ENCODE data around the gene TP53RK. TPM values are rescaled to one million over a fixed set of nuclear protein-coding genes. Genes with fewer than 3 reads are reported as not detected.

The TP53RK gene
- total and polyA plus RNA-seq, 2 of the 13 experiments (the other 11 are each of a cell fraction or from before 2014, with no cell fraction given), result 12.9 to 25.5 TPM

DNA sequence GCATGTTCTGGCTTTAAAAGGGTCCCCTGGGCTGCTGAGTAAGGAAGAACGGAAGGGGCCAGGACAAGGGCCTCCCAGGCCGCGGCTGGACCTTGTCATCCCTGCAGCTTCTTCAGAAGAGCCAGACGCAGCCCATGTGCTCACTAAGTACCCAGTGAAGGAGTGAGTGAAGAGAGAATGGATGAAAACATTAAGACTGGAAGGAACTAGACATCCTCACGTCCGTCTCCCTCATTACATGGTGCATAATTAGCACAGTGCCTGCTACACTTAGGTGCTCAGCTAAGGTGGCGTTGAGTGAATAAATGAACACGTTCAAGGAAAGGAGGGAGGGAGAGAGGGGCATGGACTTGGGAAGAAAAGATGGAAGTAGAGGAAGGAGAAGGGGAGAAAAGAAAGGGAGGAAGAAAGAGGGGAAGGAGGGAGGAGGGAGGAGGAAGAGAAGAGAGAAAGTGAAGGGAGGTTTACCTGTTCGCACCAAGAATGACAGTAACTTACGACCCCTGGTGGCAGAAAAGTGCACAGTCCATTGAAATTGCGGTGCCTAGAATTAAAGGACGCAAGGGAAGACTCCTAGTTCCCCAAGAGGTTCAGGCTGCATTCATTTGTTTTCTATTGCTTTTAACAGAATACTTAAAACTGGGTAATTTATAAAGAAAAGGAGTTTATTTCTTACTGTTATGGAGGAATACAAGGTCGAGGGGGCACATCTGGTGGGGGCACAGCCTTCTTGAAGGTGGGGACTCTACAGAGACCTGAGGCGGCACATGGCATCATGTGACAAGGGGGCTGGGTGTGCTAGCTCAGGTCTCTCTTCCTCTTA lies 8.0 kb downstream of the TP53RK start (continued):
- TF ChIP-seq FOXK2 (IDR thresholded peaks at IDR 0.05) (peak; percentile 11; the same call in 1 of the 2 replicates), ZKSCAN8 (CRISPR knock-in tag; IDR thresholded peaks at IDR 0.05; ENCODE audit: borderline replicate concordance) (peak; percentile 61; the same call in 1 of the 2 replicates), HNRNPK (IDR thresholded peaks at IDR 0.05; ENCODE audit: low read depth, low read length, poor library complexity, severe bottlenecking) (peak; percentile 99), TOPORS (CRISPR knock-in tag; IDR thresholded peaks at IDR 0.05) (0 out of 2 replicates have a peak, but pooled peaks have one; percentile 38), KDM5B (CRISPR knock-in tag; IDR thresholded peaks at IDR 0.05; ENCODE audit: borderline replicate concordance) (0 out of 2 replicates have a peak, but pooled peaks have one; percentile 65), ZNF776 (CRISPR knock-in tag; IDR thresholded peaks at IDR 0.05) (peak; percentile 36; the same call in 1 of the 2 replicates), TEAD3 (CRISPR knock-in tag; optimal IDR thresholded peaks at IDR 0.05; ENCODE audit: borderline replicate concordance) (peak; percentile 58), SMAD1 (CRISPR knock-in tag; IDR thresholded peaks at IDR 0.05; ENCODE audit: borderline replicate concordance, low read depth) (no peak), CBX5 (CRISPR knock-in tag; IDR thresholded peaks at IDR 0.05; ENCODE audit: borderline replicate concordance) (peak; percentile 12; the same call in 1 of the 2 replicates), SNAI1 (CRISPR knock-in tag; IDR thresholded peaks at IDR 0.05; ENCODE audit: borderline replicate concordance) (no peak), LCORL (IDR thresholded peaks at IDR 0.05) (no peak), LCORL (CRISPR knock-in tag; IDR thresholded peaks at IDR 0.05) (peak; percentile 57; the same call in 1 of the 2 replicates)
- TF ChIP-seq, protein P1, sequence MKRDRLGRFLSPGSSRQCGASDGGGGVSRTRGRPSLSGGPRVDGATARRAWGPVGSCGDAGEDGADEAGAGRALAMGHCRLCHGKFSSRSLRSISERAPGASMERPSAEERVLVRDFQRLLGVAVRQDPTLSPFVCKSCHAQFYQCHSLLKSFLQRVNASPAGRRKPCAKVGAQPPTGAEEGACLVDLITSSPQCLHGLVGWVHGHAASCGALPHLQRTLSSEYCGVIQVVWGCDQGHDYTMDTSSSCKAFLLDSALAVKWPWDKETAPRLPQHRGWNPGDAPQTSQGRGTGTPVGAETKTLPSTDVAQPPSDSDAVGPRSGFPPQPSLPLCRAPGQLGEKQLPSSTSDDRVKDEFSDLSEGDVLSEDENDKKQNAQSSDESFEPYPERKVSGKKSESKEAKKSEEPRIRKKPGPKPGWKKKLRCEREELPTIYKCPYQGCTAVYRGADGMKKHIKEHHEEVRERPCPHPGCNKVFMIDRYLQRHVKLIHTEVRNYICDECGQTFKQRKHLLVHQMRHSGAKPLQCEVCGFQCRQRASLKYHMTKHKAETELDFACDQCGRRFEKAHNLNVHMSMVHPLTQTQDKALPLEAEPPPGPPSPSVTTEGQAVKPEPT (CRISPR knock-in tag; IDR thresholded peaks at IDR 0.05; ENCODE audit: low read depth), result peak; percentile 33; the same call in 1 of the 2 replicates
- TF ChIP-seq, protein P2, sequence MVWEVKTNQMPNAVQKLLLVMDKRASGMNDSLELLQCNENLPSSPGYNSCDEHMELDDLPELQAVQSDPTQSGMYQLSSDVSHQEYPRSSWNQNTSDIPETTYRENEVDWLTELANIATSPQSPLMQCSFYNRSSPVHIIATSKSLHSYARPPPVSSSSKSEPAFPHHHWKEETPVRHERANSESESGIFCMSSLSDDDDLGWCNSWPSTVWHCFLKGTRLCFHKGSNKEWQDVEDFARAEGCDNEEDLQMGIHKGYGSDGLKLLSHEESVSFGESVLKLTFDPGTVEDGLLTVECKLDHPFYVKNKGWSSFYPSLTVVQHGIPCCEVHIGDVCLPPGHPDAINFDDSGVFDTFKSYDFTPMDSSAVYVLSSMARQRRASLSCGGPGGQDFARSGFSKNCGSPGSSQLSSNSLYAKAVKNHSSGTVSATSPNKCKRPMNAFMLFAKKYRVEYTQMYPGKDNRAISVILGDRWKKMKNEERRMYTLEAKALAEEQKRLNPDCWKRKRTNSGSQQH (CRISPR knock-in tag; IDR thresholded peaks at IDR 0.05; ENCODE audit: low read depth), result peak; percentile 80; the same call in 1 of the 2 replicates
- TF ChIP-seq, protein P3, sequence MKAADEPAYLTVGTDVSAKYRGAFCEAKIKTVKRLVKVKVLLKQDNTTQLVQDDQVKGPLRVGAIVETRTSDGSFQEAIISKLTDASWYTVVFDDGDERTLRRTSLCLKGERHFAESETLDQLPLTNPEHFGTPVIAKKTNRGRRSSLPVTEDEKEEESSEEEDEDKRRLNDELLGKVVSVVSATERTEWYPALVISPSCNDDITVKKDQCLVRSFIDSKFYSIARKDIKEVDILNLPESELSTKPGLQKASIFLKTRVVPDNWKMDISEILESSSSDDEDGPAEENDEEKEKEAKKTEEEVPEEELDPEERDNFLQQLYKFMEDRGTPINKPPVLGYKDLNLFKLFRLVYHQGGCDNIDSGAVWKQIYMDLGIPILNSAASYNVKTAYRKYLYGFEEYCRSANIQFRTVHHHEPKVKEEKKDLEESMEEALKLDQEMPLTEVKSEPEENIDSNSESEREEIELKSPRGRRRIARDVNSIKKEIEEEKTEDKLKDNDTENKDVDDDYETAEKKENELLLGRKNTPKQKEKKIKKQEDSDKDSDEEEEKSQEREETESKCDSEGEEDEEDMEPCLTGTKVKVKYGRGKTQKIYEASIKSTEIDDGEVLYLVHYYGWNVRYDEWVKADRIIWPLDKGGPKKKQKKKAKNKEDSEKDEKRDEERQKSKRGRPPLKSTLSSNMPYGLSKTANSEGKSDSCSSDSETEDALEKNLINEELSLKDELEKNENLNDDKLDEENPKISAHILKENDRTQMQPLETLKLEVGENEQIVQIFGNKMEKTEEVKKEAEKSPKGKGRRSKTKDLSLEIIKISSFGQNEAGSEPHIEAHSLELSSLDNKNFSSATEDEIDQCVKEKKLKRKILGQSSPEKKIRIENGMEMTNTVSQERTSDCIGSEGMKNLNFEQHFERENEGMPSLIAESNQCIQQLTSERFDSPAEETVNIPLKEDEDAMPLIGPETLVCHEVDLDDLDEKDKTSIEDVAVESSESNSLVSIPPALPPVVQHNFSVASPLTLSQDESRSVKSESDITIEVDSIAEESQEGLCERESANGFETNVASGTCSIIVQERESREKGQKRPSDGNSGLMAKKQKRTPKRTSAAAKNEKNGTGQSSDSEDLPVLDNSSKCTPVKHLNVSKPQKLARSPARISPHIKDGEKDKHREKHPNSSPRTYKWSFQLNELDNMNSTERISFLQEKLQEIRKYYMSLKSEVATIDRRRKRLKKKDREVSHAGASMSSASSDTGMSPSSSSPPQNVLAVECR (CRISPR knock-in tag; IDR thresholded peaks at IDR 0.05; ENCODE audit: borderline replicate concordance), result peak; percentile 30; the same call in 1 of the 2 replicates
- TF ChIP-seq, protein P4, sequence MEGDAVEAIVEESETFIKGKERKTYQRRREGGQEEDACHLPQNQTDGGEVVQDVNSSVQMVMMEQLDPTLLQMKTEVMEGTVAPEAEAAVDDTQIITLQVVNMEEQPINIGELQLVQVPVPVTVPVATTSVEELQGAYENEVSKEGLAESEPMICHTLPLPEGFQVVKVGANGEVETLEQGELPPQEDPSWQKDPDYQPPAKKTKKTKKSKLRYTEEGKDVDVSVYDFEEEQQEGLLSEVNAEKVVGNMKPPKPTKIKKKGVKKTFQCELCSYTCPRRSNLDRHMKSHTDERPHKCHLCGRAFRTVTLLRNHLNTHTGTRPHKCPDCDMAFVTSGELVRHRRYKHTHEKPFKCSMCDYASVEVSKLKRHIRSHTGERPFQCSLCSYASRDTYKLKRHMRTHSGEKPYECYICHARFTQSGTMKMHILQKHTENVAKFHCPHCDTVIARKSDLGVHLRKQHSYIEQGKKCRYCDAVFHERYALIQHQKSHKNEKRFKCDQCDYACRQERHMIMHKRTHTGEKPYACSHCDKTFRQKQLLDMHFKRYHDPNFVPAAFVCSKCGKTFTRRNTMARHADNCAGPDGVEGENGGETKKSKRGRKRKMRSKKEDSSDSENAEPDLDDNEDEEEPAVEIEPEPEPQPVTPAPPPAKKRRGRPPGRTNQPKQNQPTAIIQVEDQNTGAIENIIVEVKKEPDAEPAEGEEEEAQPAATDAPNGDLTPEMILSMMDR (CRISPR knock-in tag; IDR thresholded peaks at IDR 0.05), result peak; percentile 97
- TF ChIP-seq, protein P5, sequence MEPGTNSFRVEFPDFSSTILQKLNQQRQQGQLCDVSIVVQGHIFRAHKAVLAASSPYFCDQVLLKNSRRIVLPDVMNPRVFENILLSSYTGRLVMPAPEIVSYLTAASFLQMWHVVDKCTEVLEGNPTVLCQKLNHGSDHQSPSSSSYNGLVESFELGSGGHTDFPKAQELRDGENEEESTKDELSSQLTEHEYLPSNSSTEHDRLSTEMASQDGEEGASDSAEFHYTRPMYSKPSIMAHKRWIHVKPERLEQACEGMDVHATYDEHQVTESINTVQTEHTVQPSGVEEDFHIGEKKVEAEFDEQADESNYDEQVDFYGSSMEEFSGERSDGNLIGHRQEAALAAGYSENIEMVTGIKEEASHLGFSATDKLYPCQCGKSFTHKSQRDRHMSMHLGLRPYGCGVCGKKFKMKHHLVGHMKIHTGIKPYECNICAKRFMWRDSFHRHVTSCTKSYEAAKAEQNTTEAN (CRISPR knock-in tag; conservative IDR thresholded peaks at IDR 0.05), result 0 out of 2 replicates have a peak, but pooled peaks have one; percentile 19

Data from HepG2 (cell line).